IMR-90 (cell line): ENCODE measurements around the gene FARS2. TPM values are rescaled to one million over a fixed set of nuclear protein-coding genes. Genes with fewer than 3 reads are reported as not detected.

ENCODE experiments used
- ATAC-seq: fragments of 200-7000 bp; cut with Tn5 transposase; 2 replicates; pipeline ENCODE4 v1.9.1; 2020; ENCODE audit warnings: low read depth, mild to moderate bottlenecking, moderate library complexity
- BruUV-seq: library from RNA; stranded (reverse); fragments of 400-500 nt; replicated peaks from 2 replicates; lab custom pipeline; 2021; lab: Mats Ljungman, UMichigan
- CTCF ChIA-PET: fragments of 300-600 bp; formaldehyde crosslinking; extraction: SDS; loops from one replicate; lab custom pipeline; 2021; ENCODE audit warnings: antibody characterized with exemption; lab: Yijun Ruan, JAX
- POLR2A ChIA-PET: fragments of 300-600 bp; sonication (Branson Sonifier 250); formaldehyde crosslinking; loops from one replicate; lab custom pipeline; 2022; ENCODE audit warnings: antibody characterized with exemption; ENCODE audit not compliant: unreplicated experiment; lab: Charles Lee
- DNase-seq: peaks from one replicate; pipeline ENCODE4 v3.0.0; 2013
- H2AFZ ChIP-seq: replicated peaks from 2 replicates; pipeline ENCODE3; 2013; ENCODE audit warnings: low read length, mild to moderate bottlenecking; ENCODE audit not compliant: poor library complexity
- H2AK5ac ChIP-seq: 2 replicates; pipeline ENCODE4 v1.6.1; 2013; ENCODE audit warnings: low read depth, low read length, inconsistent platforms
- H2AK9ac ChIP-seq: replicated peaks from 2 replicates; pipeline ENCODE3; 2013; ENCODE audit warnings: mild to moderate bottlenecking, low read depth, low read length, moderate library complexity; ENCODE audit not compliant: poor library complexity
- H2BK120ac ChIP-seq: 2 replicates; pipeline ENCODE4 v1.6.1; 2013; ENCODE audit warnings: low read depth, low read length, inconsistent platforms
- H2BK15ac ChIP-seq: 3 replicates; pipeline ENCODE4 v1.6.1; 2013; ENCODE audit warnings: low read depth, low read length, inconsistent platforms
- H2BK20ac ChIP-seq: 2 replicates; pipeline ENCODE4 v1.6.1; 2013; ENCODE audit warnings: low read depth, mild to moderate bottlenecking, inconsistent platforms, low read length, moderate library complexity
- H2BK5ac ChIP-seq: 2 replicates; pipeline ENCODE4 v1.6.1; 2013; ENCODE audit warnings: mild to moderate bottlenecking, low read depth, low read length, inconsistent platforms; ENCODE audit not compliant: poor library complexity, severe bottlenecking
- H3K14ac ChIP-seq: replicated peaks from 2 replicates; pipeline ENCODE4 v1.6.1; 2013; ENCODE audit warnings: low read depth, low read length, inconsistent platforms
- H3K18ac ChIP-seq: 2 replicates; pipeline ENCODE4 v1.6.1; 2013; ENCODE audit warnings: low read depth, low read length, control low read depth
- H3K23ac ChIP-seq: 2 replicates; pipeline ENCODE4 v1.6.1; 2013; ENCODE audit warnings: low read depth, low read length, inconsistent platforms
- H3K27ac ChIP-seq: 2 replicates; pipeline ENCODE4 v1.5.1; 2013; ENCODE audit warnings: mild to moderate bottlenecking, control low read depth, low read length; ENCODE audit not compliant: insufficient read depth
- H3K27me3 ChIP-seq: 2 replicates; pipeline ENCODE4 v1.6.1; 2013; ENCODE audit warnings: low read length; ENCODE audit not compliant: control insufficient read depth, insufficient read depth
- H3K36me3 ChIP-seq: 2 replicates; pipeline ENCODE4 v1.6.1; 2013; ENCODE audit warnings: low read length, mixed read lengths; ENCODE audit not compliant: control insufficient read depth, insufficient read depth
- H3K4ac ChIP-seq: 2 replicates; pipeline ENCODE4 v1.6.1; 2013; ENCODE audit warnings: low read depth, low read length, inconsistent platforms
- H3K4me1 ChIP-seq: 2 replicates; pipeline ENCODE4 v1.6.1; 2013; ENCODE audit warnings: low read length, mixed read lengths; ENCODE audit not compliant: control insufficient read depth, insufficient read depth
- H3K4me2 ChIP-seq: 2 replicates; pipeline ENCODE4 v1.6.1; 2013; ENCODE audit warnings: low read depth, mild to moderate bottlenecking, control low read depth, low read length, moderate library complexity
- H3K4me3 ChIP-seq: 2 replicates; pipeline ENCODE4 v1.5.1; 2013; ENCODE audit warnings: low read depth, mild to moderate bottlenecking, control low read depth, low read length, moderate library complexity; ENCODE audit not compliant: insufficient read depth
- H3K56ac ChIP-seq: 2 replicates; pipeline ENCODE4 v1.6.1; 2013; ENCODE audit warnings: low read length, inconsistent platforms; ENCODE audit not compliant: insufficient read depth; ENCODE audit errors: extremely low read depth
- H3K79me1 ChIP-seq, 2 experiments: 2 replicates each; pipeline ENCODE4 v1.6.1; 2013; ENCODE audit warnings: low read length in 2 of 2, inconsistent platforms in 1 of 2, low read depth in 1 of 2
- H3K9ac ChIP-seq: 2 replicates; pipeline ENCODE4 v1.6.1; 2013; ENCODE audit warnings: low read depth, low read length, control low read depth
- H3K9me1 ChIP-seq: 2 replicates; pipeline ENCODE4 v1.6.1; 2013; ENCODE audit warnings: low read length, inconsistent platforms; ENCODE audit not compliant: insufficient read depth
- H3K9me3 ChIP-seq: 2 replicates; pipeline ENCODE4 v1.6.1; 2013; ENCODE audit warnings: low read length; ENCODE audit not compliant: control insufficient read depth, insufficient read depth
- H4K20me1 ChIP-seq: 2 replicates; pipeline ENCODE4 v1.6.1; 2013; ENCODE audit warnings: low read length, inconsistent platforms; ENCODE audit not compliant: insufficient read depth
- H4K5ac ChIP-seq: 2 replicates; pipeline ENCODE4 v1.6.1; 2013; ENCODE audit warnings: mild to moderate bottlenecking, low read depth, low read length, control low read depth
- H4K8ac ChIP-seq, 2 experiments: 2 replicates each; pipeline ENCODE4 v1.6.1; 2013; ENCODE audit warnings: low read depth in 2 of 2, low read length in 2 of 2, control low read depth in 1 of 2, inconsistent platforms in 1 of 2
- H4K91ac ChIP-seq: 2 replicates; pipeline ENCODE4 v1.6.1; 2013; ENCODE audit warnings: low read depth, low read length, inconsistent platforms; ENCODE audit not compliant: insufficient read depth
- FOS ChIP-seq: fragments of 150-350 bp; IDR thresholded peaks from 2 replicates; pipeline ENCODE4 v1.6.1; 2016; ENCODE audit warnings: low read depth, low read length
- NFE2L2 ChIP-seq: fragments of 150-350 bp; IDR thresholded peaks from 2 replicates; pipeline ENCODE4 v1.6.1; 2016; ENCODE audit warnings: low read depth, mild to moderate bottlenecking, low read length
- WGBS, 2 experiments: methylation state at CpG; one replicate each; pipeline versions ENCODE4 v1.1.5 to v1.1.7; 2013; ENCODE audit warnings: missing lambda C conversion rate in 2 of 2; ENCODE audit not compliant: insufficient read length in 1 of 2; ENCODE audit errors: extremely low coverage in 2 of 2; 5-methylcytosine and 5-hydroxymethylcytosine counted together
- dilution Hi-C: fragments of 300-500 bp; cut with HindIII; formaldehyde crosslinking; loops from one replicate; pipeline ENCODE4 v1.14.3; 2018; ENCODE audit warnings: low sequenced_read_pairs; ENCODE audit not compliant: unreplicated experiment
- in situ Hi-C: fragments of 300-500 bp; cut with MboI; formaldehyde crosslinking; loops from 3 replicates; pipeline ENCODE4 v1.14.3; 2019; ENCODE audit warnings: low sequenced_read_pairs, inconsistent platforms, mixed read lengths
- intact Hi-C: fragments of 100-400 bp; cut with micrococcal nuclease; formaldehyde crosslinking; loops from 2 replicates; pipeline ENCODE4 v1.10.0; 2022
- polyA plus RNA-seq, 3 experiments: library from polyadenylated mRNA; depleted of rRNA; stranded (reverse); fragments of >200 nt; gene quantifications; 2 replicates each; pipeline ENCODE4 v1.2.3, GENCODE V29; 2012; ENCODE audit warnings: low replicate concordance in 1 of 3
- total RNA-seq: library from RNA; depleted of rRNA; stranded (reverse); fragments of >200 nt; gene quantifications from 2 replicates; pipeline ENCODE4 v1.2.3, GENCODE V29; 2012

FARS2 gene
- total and polyA plus RNA-seq, 2 of the 4 experiments (the other 2 are of a cell fraction): 12.1 to 28.9 TPM

DNA sequence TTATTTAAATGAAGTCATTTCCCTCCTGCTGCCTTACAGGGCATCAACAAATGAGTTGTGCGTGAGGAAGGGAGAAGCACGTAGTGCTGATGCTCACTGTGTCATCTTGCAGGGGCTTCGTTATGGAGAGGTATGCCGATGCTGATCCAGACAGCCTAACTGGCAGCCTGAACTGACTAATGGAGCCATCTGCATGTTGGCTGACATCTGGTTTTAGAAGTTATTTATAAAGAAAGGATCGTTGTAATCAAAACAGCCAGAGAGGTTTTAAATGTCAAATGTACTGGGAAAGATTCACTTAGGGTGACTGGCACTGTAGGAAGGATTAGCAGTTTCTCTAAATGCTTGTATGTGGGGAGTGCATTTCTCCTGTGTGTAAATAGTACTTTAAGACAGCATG, 54.6 kb downstream of the FARS2 start:
- peaks cover 9 to 12% of the 10 kb centered on the region in 2 experiments for H3K79me1 ChIP-seq
- peak; percentile 89 for DNase-seq
- no peak overlapping the region for H3K14ac ChIP-seq
- H3K18ac ChIP-seq: no peak overlapping the region
- no peak overlapping the region for H4K91ac ChIP-seq
- no peak overlapping the region for H3K9ac ChIP-seq
- peaks cover 4% of the 10 kb centered on the region; the same call in 1 of the 2 replicates for H3K4me1 ChIP-seq
- H4K8ac ChIP-seq: no peak overlapping the region
- H3K27me3 ChIP-seq: no peaks in the 10 kb centered on the region
- TF ChIP-seq FOS: peak; percentile 24; the same call in 1 of the 2 replicates
- TF ChIP-seq NFE2L2: no peak
- in situ Hi-C loops (no loop called here), dilution Hi-C loops (no loop called here), intact Hi-C loops (no loop called here)
- H3K56ac ChIP-seq: no peak overlapping the region
- no peak overlapping the region for H4K5ac ChIP-seq
- H4K20me1 ChIP-seq: peaks cover 4% of the 10 kb centered on the region; the same call in 1 of the 2 replicates
- no peak overlapping the region for H2AK9ac ChIP-seq
- H3K4me3 ChIP-seq: no peak overlapping the region
- H3K36me3 ChIP-seq: no peaks in the 10 kb centered on the region
- H3K4me2 ChIP-seq: peak overlapping the region; percentile 84
- no peak overlapping the region for H2BK5ac ChIP-seq
- H2BK120ac ChIP-seq: no peak overlapping the region
- CTCF ChIA-PET: no interaction called here
- H2AK5ac ChIP-seq: no peak overlapping the region
- ATAC-seq: peak; percentile 94
- no peaks in the 10 kb centered on the region for H3K9me3 ChIP-seq
- H2BK15ac ChIP-seq: no peak overlapping the region
- POLR2A ChIA-PET: no interaction called here
- no peak overlapping the region for H2BK20ac ChIP-seq
- H3K23ac ChIP-seq: no peak overlapping the region
- H3K9me1 ChIP-seq: peaks cover 3% of the 10 kb centered on the region; the same call in 1 of the 2 replicates
- no peak overlapping the region for H3K27ac ChIP-seq
- no peak overlapping the region for H2AFZ ChIP-seq
- no TSS peak for BruUV-seq
- no peak overlapping the region for H3K4ac ChIP-seq
- 40% methylated on average over 1 of the region's 5 CpGs; no CpG with 5 or more reads in 1 of the 2 experiments for WGBS, 2 experiments
